ENCODE results near the gene VMP1.

GRCh38 chr17:59725691-59726090, 18.2 kb downstream of the VMP1 start:
- TF ChIP-seq CTCF (conservative IDR thresholded peaks at IDR 0.05; ENCODE audit: low read length) = no peak
- TF ChIP-seq EZH2phosphoT487 (IDR thresholded peaks at IDR 0.05; ENCODE audit: borderline replicate concordance, low read depth, low read length) = no peak

Measured in OCI-LY7 (cell line).